Ascending aorta (tissue), 2 donors: ENCODE measurements around the gene MALRD1. TPM values are rescaled to one million over a fixed set of nuclear protein-coding genes. Genes with fewer than 3 reads are reported as not detected.

Experiments used
- DNase-seq, 2 donors: peaks; one replicate each; pipeline ENCODE4 v3.0.0-alpha.2; 2019; ENCODE audit warnings: low spot score in 2 of 2
- H3K27ac ChIP-seq, 2 donors: fragments of 200-600 bp; sonication (generic); one replicate each; pipeline ENCODE4 v1.5.1; 2016 to 2017; ENCODE audit warnings: mild to moderate bottlenecking in 1 of 2
- H3K27me3 ChIP-seq: fragments of 200-600 bp; sonication (generic); one replicate; pipeline ENCODE4 v1.5.1; 2017
- H3K36me3 ChIP-seq, 2 donors: fragments of 200-600 bp; sonication (generic); one replicate each; pipeline ENCODE4 v1.5.1; 2016
- H3K4me1 ChIP-seq, 2 donors: fragments of 200-600 bp; sonication (generic); one replicate each; pipeline ENCODE4 v1.5.1; 2016 to 2017; ENCODE audit warnings: mild to moderate bottlenecking in 1 of 2
- H3K4me3 ChIP-seq, 2 donors: fragments of 200-600 bp; sonication (generic); one replicate each; pipeline ENCODE4 v1.5.1; 2016 to 2017; ENCODE audit warnings: mild to moderate bottlenecking in 1 of 2
- H3K9me3 ChIP-seq, 2 donors: fragments of 200-600 bp; sonication (generic); one replicate each; pipeline ENCODE4 v1.5.1; 2016
- intact Hi-C: fragments of 100-400 bp; cut with DNase I; formaldehyde crosslinking; loops from one replicate; pipeline ENCODE4 v1.15.1; 2023
- total RNA-seq: library from RNA; depleted of rRNA; stranded (reverse); fragments of >200 nt; gene quantifications from one replicate; pipeline ENCODE4 v1.1.0, GENCODE V29; 2016
- TF ChIP-seq, protein P1 (sequence below), 3 experiments: fragments of 200-600 bp in 2 of 3; fragments of 450-650 bp in 1 of 3; sonication (generic) in 2 of 3; IDR thresholded peaks; one replicate each; pipeline ENCODE4 v1.5.1; 2016 to 2019; ENCODE audit warnings: antibody characterized with exemption in 3 of 3, mild to moderate bottlenecking in 1 of 3, moderate library complexity in 1 of 3

Gene MALRD1
- total RNA-seq, 1 donor from 2014 or later, result not detected

DNA sequence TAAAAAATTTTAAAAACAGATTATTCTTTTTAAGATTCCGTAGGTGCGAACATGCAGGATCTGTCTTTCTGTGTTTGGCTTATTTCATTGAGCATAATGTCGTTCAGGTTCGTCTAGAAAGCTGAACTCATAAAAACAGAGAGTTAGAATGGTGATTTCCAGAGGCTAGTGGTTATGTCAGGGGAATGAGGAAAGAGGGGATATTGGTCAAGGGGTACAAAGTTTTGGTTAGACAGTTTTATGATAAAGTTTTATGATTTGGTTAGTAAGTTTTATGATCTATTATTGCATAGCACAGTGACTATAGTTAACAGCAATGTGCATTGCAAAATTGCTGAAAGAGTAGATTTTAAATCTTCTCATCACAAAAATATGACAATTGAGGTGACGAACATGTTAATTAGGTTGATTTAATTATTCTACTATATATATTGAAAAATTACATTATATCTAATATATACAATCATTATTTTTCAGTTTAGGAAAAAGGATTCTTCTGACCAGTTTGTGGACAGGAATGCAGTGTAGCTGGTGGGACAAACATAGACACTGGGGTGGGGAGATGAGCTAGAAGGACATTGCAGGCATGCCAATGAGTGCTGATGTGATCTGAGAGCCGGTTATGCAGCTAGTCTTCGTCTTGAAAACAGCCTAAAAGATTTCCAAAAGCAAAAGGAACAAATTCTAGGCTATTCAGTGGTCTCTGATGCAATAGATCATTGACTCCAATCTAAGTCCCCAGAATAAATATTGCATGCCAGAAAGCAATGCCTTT is 31.3 kb upstream of the MALRD1 start:
- TF ChIP-seq, protein P1, sequence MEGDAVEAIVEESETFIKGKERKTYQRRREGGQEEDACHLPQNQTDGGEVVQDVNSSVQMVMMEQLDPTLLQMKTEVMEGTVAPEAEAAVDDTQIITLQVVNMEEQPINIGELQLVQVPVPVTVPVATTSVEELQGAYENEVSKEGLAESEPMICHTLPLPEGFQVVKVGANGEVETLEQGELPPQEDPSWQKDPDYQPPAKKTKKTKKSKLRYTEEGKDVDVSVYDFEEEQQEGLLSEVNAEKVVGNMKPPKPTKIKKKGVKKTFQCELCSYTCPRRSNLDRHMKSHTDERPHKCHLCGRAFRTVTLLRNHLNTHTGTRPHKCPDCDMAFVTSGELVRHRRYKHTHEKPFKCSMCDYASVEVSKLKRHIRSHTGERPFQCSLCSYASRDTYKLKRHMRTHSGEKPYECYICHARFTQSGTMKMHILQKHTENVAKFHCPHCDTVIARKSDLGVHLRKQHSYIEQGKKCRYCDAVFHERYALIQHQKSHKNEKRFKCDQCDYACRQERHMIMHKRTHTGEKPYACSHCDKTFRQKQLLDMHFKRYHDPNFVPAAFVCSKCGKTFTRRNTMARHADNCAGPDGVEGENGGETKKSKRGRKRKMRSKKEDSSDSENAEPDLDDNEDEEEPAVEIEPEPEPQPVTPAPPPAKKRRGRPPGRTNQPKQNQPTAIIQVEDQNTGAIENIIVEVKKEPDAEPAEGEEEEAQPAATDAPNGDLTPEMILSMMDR (IDR thresholded peaks at IDR 0.05), result no peak
- H3K4me1 ChIP-seq, result no peaks in the 10 kb centered on the region
- DNase-seq, result no peak

DNA sequence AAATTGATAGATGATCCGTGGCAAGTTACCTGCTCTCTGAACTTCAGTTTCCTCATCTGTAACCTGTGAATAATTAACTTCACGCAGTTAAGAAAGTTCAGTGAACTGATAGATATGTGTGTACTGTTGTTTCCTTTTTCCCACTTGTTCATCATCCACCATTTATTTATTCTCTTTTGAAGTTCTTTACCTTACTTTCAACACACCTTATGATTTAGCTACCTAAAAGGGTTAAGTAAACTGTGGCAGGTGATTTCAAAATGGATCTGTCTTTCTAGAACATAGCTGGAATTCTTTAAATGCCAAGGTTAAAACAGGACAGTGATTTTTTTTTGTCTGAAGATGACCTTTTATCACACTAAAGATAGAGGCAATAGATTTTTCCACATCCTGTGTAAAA is 27.4 kb upstream of the MALRD1 start:
- no peak for DNase-seq
- H3K27me3 ChIP-seq, result no peaks in the 10 kb centered on the region
- H3K27ac ChIP-seq, result no peak overlapping the region
- TF ChIP-seq, protein P1 (IDR thresholded peaks at IDR 0.05), result no peak
- no peak overlapping the region for H3K4me3 ChIP-seq
- no peaks in the 10 kb centered on the region for H3K36me3 ChIP-seq
- H3K4me1 ChIP-seq, result no peaks in the 10 kb centered on the region
- intact Hi-C loops, result no loop called here
- H3K9me3 ChIP-seq, result no peaks in the 10 kb centered on the region

More for the DNA sequence above, 31.3 kb upstream of the MALRD1 start:
- Histone ChIP-seq H3K4me3 (no peak overlapping the region), H3K36me3 (no peaks in the 10 kb centered on the region), H3K27me3 (no peaks in the 10 kb centered on the region), H3K9me3 (no peaks in the 10 kb centered on the region), H3K27ac (no peak overlapping the region)
- intact Hi-C loops, result no loop called here

DNA sequence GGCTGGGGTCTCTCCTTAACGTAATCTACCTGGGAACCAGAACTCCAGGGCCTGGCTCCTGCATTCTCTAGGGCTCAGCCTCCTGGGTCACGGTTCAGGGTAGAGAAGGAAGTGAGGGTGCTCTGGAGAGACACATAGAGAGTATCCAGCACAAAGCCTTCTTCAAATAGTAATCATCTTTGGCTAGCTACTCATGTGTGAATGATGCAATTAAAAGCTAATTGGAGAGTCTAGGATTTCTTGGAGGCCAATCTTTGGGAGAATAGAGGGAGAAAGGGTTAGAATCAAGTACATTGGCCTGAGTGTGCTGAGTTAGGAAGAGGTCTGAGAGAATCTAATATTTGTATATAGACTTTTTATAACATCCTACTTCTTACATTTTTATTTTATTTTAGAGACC is 24.0 kb upstream of the MALRD1 start:
- H3K9me3 ChIP-seq, result no peaks in the 10 kb centered on the region
- H3K4me1 ChIP-seq, result no peaks in the 10 kb centered on the region
- no peak overlapping the region for H3K4me3 ChIP-seq
- DNase-seq, result no peak
- TF ChIP-seq, protein P1 (IDR thresholded peaks at IDR 0.05), result no peak
- no peaks in the 10 kb centered on the region for H3K36me3 ChIP-seq
- H3K27me3 ChIP-seq, result no peaks in the 10 kb centered on the region
- intact Hi-C loops, result no loop called here
- H3K27ac ChIP-seq, result no peak overlapping the region

DNA sequence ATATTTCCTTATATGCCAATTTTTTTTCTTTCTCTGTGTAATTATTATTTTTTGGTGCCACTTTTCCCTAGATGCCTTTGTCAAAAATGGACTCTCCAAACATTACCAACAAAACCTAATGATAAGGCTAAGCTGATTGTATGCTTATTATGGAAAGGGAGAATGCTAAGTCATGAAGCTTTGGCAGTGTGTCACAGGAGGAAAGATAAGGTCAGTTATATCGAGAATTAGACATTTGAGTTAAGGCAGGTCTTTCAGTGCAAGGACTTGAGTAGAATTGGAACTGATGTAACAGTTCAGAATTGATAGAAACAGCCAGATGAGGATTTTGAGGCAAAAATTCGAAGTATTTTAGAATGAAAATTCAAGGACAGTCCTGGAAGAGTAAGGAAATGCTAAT is 16.8 kb upstream of the MALRD1 start:
- TF ChIP-seq, protein P1 (IDR thresholded peaks at IDR 0.05), result no peak
- no peaks in the 10 kb centered on the region for H3K27me3 ChIP-seq

DNA sequence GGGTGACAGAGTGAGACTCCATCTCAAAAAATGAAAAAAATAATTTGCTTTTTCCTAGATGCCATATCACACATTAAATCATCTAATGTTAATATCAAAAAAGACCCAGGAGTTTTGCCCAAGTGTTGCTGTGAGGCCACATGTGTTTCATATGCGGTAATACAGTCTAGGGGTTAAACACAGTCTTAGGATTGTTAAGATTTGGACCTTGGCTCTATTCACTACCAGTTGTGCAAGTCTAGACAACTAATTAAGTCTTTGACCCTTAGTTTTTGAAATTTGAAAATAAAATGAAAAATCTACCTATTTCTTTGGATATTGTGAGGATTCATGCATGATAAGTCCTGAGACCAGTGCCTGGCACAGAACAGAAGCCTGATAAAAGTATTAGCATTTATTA is 14.9 kb upstream of the MALRD1 start:
- TF ChIP-seq, protein P1 (IDR thresholded peaks at IDR 0.05), result no peak
- H3K27me3 ChIP-seq, result no peaks in the 10 kb centered on the region
- DNase-seq, result no peak
- H3K4me3 ChIP-seq, result no peak overlapping the region
- H3K4me1 ChIP-seq, result no peaks in the 10 kb centered on the region
- H3K9me3 ChIP-seq, result no peaks in the 10 kb centered on the region
- no peak overlapping the region for H3K27ac ChIP-seq
- no peaks in the 10 kb centered on the region for H3K36me3 ChIP-seq
- intact Hi-C loops, result no loop called here

More for the DNA sequence above, 16.8 kb upstream of the MALRD1 start:
- Histone ChIP-seq H3K36me3 (no peaks in the 10 kb centered on the region), H3K27ac (no peak overlapping the region), H3K9me3 (no peaks in the 10 kb centered on the region), H3K4me1 (no peaks in the 10 kb centered on the region), H3K4me3 (no peak overlapping the region)
- no peak for DNase-seq
- intact Hi-C loops, result no loop called here
